Femur (tissue), 1 donor: ENCODE measurements around the gene TRIM24.

Experiments used
- DNase-seq: peaks from one replicate; pipeline ENCODE4 v3.0.0-alpha.2; 2017

Gene TRIM24

DNA sequence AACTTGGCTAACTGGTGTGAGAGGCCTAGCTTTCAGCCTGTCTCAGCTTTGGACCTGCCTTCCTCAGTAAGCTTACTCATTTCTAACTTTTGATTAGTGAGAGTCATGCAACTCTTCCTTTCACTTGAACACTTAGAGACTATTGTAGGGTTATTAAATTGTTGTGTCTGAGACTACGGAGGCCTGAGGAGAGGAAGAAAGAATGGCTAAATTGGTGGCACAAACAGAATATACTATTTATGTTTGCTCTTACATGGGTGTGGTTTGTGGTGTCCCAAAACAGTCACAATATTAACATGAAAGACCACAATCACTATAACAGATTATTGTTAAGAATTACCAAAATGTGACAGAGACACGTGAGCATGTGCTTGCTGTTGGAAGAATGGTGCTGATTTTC is 82.1 kb downstream of the TRIM24 start:
- DNase-seq, result no peak

DNA sequence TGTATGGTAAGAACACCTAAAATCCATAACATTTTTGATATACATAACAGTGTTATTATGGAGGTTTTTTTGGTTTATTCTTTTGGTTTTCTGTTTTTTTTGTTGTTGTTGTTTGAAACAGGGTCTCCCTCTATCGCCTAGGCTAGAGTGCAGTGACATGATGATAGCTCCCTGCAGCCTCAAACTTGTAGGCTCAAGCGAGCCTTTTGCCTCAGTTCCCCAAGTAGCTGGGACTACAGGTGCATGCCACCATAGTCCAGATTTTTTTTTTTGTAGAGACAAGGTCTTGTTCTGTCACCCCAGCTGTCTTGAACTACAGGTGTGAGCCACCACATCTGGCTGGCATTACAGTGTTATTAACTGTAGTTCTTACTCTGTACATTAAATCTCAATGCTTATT is 83.7 kb downstream of the TRIM24 start:
- DNase-seq, result no peak

GRCh38 chr7:138545123-138545522 is 85.1 kb downstream of the TRIM24 start:
- no peak for DNase-seq

GRCh38 chr7:138546064-138546619 is 86.1 kb downstream of the TRIM24 start:
- DNase-seq, result no peak

- no peak for DNase-seq
Measured at GRCh38 chr7:138546829-138547228, 86.8 kb downstream of the TRIM24 start.

DNA sequence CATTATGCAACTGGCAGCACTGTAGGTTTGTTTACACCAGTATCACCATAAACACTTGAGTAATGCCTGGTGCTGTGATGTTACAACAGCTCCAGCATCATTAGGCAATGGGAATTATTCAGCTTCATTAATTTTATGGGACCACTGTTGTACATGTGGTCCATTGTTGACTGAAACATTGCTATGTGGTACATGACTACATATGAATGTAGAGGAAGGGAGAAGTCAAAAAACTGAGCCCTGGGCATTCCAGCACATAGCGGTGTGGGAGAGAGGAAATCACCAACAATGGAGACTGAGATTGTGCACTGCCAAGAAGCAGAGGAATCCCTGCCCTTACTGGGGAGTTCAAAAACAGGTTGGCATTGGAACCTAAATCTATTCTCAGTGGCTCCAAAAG is 89.0 kb downstream of the TRIM24 start:
- DNase-seq, result no peak

- DNase-seq, result no peak
Measured at GRCh38 chr7:138550337-138550736, 90.3 kb downstream of the TRIM24 start.

DNA sequence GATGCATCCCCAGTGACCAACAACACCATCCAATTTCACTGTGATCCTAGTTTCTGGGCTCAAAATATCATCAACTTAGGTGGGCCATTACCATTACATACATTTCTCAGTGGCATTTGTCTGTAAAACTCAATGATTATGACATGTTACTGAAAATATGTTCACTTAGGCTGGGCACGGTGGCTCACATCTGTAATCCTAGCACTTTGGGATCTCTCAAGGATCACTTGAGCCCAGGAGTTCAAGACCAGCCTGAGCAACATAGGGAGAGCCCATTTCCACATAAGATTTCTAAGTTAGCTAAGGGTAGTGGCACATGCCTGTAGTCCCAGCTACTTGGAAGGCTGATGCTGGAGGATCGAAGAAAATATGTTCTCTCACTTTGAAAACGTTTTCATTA is 91.0 kb downstream of the TRIM24 start:
- no peak for DNase-seq

DNA sequence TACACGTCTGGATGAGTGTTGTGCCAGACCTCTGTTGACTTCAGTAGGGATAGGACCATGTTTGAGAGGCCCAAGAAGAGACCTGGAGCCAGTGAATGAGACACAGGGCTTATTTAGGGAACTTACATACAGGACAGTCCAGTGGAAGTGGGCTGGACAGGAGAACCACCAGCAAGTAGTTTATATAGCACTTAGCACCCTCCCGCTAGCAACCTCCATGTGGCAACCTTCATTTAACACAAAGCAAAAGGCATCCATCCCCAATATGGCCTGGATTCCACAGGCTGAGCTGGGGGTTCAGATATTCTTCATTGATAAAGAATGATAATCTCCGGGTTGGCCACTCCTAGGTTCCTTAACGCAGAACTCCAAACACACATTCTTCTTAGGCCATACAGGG is 93.7 kb downstream of the TRIM24 start:
- DNase-seq, result no peak

- DNase-seq, result no peak
Measured at GRCh38 chr7:138554674-138555073, 94.6 kb downstream of the TRIM24 start.

DNA sequence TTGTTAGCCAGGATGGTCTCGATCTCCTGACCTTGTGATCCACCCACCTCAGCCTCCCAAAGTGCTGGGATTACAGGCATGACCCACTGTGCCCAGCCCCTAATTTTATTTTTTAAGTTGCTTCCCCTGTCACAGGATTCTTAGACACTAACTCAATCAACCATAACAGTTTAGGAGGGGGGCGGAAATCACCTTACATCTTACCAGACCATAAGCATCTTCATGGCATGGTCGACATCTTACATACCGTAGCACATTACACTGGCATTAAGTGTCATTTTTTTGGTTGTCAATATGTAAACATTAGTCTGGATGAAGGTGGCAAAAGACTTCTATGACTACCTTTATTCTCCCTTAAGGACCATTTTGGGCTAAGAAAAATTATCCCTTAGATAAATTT is 95.6 kb downstream of the TRIM24 start:
- DNase-seq, result no peak

- no peak for DNase-seq
Measured at GRCh38 chr7:138556771-138557484, 96.9 kb downstream of the TRIM24 start.

DNA sequence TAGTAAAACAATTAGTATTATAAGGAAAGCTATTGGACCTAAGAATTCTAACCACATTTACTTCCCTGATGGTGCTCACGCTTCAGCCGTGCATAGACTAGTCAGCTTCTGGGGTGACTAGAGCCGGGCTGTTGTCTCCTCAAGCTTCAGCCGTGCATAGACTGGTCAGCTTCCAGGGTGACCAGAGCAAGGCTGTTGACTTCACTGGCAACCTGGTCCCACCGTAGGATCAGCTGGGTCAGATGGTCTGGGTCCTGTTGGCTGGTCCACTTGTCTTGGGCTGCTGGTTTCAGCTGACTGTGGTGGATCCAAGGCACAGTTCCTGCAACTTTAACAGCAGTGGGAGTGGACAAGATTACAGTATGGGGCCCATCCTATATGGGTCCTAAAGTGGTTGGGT is 99.4 kb downstream of the TRIM24 start:
- no peak for DNase-seq

DNA sequence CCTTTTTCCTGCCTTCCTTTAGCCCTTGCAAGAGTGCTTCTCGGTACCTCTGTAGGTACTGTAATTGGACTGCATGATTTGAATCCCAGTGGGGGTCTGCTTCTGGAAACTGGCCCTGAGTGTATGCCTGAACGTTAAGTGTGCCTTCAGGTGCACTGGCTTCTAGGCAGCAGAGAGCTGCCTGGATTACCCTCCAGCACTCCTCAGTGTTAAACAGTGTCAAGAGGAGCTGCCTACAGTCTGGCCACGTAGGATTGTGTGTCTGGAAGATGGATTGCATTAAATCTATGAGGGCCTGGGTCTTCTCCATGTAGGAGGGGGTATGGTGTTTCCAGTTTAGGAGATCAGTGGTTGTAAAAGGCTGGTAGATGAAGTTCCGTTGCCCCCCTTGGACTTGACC is 103.7 kb downstream of the TRIM24 start:
- no peak for DNase-seq

GRCh38 chr7:138564365-138564764 is 104.3 kb downstream of the TRIM24 start:
- DNase-seq, result no peak

DNA sequence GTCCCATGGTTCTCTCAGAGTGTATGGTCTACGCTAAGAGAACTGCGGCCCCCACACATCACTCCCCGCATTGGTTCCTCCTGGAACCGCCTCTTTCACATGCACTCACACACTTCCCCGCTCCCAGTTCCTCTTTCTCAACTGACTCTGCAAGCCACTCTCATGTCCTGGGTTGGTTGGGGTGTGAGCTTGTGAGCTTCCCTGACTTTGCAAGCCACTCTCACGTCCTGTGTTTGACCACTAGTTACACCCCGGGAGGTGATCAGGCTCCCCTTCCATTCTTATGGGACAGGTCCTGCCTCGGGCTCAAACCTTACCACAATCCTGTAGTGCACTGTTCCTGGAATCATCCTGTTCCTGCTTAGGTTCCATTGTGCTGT is 105.0 kb downstream of the TRIM24 start:
- DNase-seq, result no peak

GRCh38 chr7:138565451-138566114 is 105.5 kb downstream of the TRIM24 start:
- DNase-seq, result no peak

- no peak for DNase-seq
Measured at GRCh38 chr7:138568655-138569054, 108.6 kb downstream of the TRIM24 start.

DNA sequence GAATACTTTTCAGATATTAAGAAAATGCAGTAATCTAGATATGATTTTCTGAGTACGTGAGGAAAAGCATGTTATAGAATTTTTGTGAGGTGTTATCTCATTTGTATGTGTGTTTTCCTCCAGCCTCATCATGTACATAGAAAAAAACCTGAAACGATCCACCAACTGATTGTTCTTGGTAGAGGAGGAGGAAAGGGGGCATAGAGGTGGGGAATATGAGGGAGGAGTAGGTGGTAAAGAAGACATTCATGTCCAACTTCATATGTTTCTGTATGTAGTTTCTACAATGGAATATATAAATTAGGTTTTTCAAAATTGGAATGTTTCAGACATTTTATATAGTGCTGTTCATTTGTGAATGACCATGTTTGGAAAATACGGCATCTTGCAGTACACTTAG is 109.4 kb downstream of the TRIM24 start:
- no peak for DNase-seq

GRCh38 chr7:138570715-138571114 is 110.7 kb downstream of the TRIM24 start:
- DNase-seq, result no peak

GRCh38 chr7:138573741-138574140 is 113.7 kb downstream of the TRIM24 start:
- DNase-seq, result no peak

DNA sequence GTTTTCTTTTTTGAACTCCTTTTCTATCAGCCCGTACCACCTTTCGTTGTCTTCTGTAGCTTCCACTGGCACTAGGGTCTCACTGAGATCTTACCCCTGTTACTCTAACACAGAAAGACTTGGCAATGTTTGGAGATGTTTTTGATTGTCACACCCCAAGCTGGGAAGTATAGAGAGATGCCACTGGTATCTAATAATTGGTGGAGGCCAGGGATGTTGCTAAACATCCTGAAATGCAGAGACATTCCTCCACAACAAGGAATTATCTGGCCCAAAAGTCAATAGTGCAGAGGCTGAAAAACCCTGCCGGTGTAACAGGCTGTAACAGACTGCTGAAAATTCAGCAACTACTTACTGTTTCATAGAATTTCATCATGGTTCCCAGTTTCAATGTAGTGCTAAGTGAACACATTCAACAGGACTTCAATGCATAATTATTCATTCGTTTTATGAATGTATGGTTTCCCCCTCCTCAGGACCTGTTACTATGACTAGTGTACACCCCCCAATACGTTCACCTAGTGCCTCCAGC is 115.9 kb downstream of the TRIM24 start:
- no peak for DNase-seq

DNA sequence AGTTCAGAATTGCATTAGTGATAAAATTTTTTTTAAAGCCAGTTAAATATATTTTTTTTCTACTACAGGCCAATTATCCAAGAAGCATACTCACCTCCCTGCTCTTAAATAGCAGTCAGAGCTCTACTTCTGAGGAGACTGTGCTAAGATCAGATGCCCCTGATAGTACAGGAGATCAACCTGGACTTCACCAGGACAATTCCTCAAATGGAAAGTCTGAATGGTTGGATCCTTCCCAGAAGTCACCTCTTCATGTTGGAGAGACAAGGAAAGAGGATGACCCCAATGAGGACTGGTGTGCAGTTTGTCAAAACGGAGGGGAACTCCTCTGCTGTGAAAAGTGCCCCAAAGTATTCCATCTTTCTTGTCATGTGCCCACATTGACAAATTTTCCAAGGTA is 119.1 kb downstream of the TRIM24 start:
- DNase-seq, result no peak

DNA sequence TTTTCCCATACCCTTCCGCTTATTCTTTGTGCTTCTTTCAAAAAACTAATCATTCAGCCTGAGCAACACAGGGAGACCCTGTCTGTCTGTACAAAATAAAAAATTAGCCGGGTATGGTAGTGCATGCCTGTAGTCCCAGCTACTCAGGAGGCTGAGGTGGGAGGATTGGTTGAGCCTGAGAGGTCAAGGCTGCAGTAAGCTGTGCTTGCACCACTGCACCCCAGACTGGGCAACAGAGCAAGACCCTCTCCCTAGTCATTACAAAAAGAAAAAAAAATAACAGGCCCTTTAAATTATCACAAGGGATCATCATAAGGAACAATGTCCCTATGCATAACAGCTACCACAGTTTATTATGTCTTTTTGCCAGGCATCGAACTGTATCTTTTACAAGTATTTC is 119.6 kb downstream of the TRIM24 start:
- DNase-seq, result no peak
